IMR-90 (cell line): Measurements from ENCODE around the gene FAM184A. TPM values are rescaled to one million over a fixed set of nuclear protein-coding genes. Genes with fewer than 3 reads are reported as not detected.

Experiments used
- ATAC-seq: fragments of 200-7000 bp; cut with Tn5 transposase; 2 replicates; pipeline ENCODE4 v1.9.1; 2020; ENCODE audit warnings: low read depth, mild to moderate bottlenecking, moderate library complexity
- BruUV-seq: library from RNA; stranded (reverse); fragments of 400-500 nt; replicated peaks from 2 replicates; lab custom pipeline; 2021; lab: Mats Ljungman, UMichigan
- CTCF ChIA-PET: fragments of 300-600 bp; formaldehyde crosslinking; extraction: SDS; loops from one replicate; lab custom pipeline; 2021; ENCODE audit warnings: antibody characterized with exemption; lab: Yijun Ruan, JAX
- POLR2A ChIA-PET: fragments of 300-600 bp; sonication (Branson Sonifier 250); formaldehyde crosslinking; loops from one replicate; lab custom pipeline; 2022; ENCODE audit warnings: antibody characterized with exemption; ENCODE audit not compliant: unreplicated experiment; lab: Charles Lee
- DNase-seq: peaks from one replicate; pipeline ENCODE4 v3.0.0; 2013
- H2AFZ ChIP-seq: replicated peaks from 2 replicates; pipeline ENCODE3; 2013; ENCODE audit warnings: low read length, mild to moderate bottlenecking; ENCODE audit not compliant: poor library complexity
- H2AK5ac ChIP-seq: 2 replicates; pipeline ENCODE4 v1.6.1; 2013; ENCODE audit warnings: low read depth, low read length, inconsistent platforms
- H2AK9ac ChIP-seq: replicated peaks from 2 replicates; pipeline ENCODE3; 2013; ENCODE audit warnings: mild to moderate bottlenecking, low read depth, low read length, moderate library complexity; ENCODE audit not compliant: poor library complexity
- H2BK120ac ChIP-seq: 2 replicates; pipeline ENCODE4 v1.6.1; 2013; ENCODE audit warnings: low read depth, low read length, inconsistent platforms
- H2BK15ac ChIP-seq: 3 replicates; pipeline ENCODE4 v1.6.1; 2013; ENCODE audit warnings: low read depth, low read length, inconsistent platforms
- H2BK20ac ChIP-seq: 2 replicates; pipeline ENCODE4 v1.6.1; 2013; ENCODE audit warnings: low read depth, mild to moderate bottlenecking, inconsistent platforms, low read length, moderate library complexity
- H2BK5ac ChIP-seq: 2 replicates; pipeline ENCODE4 v1.6.1; 2013; ENCODE audit warnings: mild to moderate bottlenecking, low read depth, low read length, inconsistent platforms; ENCODE audit not compliant: poor library complexity, severe bottlenecking
- H3K14ac ChIP-seq: replicated peaks from 2 replicates; pipeline ENCODE4 v1.6.1; 2013; ENCODE audit warnings: low read depth, low read length, inconsistent platforms
- H3K18ac ChIP-seq: 2 replicates; pipeline ENCODE4 v1.6.1; 2013; ENCODE audit warnings: low read depth, low read length, control low read depth
- H3K23ac ChIP-seq: 2 replicates; pipeline ENCODE4 v1.6.1; 2013; ENCODE audit warnings: low read depth, low read length, inconsistent platforms
- H3K27ac ChIP-seq: 2 replicates; pipeline ENCODE4 v1.5.1; 2013; ENCODE audit warnings: mild to moderate bottlenecking, control low read depth, low read length; ENCODE audit not compliant: insufficient read depth
- H3K27me3 ChIP-seq: 2 replicates; pipeline ENCODE4 v1.6.1; 2013; ENCODE audit warnings: low read length; ENCODE audit not compliant: control insufficient read depth, insufficient read depth
- H3K36me3 ChIP-seq: 2 replicates; pipeline ENCODE4 v1.6.1; 2013; ENCODE audit warnings: low read length, mixed read lengths; ENCODE audit not compliant: control insufficient read depth, insufficient read depth
- H3K4ac ChIP-seq: 2 replicates; pipeline ENCODE4 v1.6.1; 2013; ENCODE audit warnings: low read depth, low read length, inconsistent platforms
- H3K4me1 ChIP-seq: 2 replicates; pipeline ENCODE4 v1.6.1; 2013; ENCODE audit warnings: low read length, mixed read lengths; ENCODE audit not compliant: control insufficient read depth, insufficient read depth
- H3K4me2 ChIP-seq: 2 replicates; pipeline ENCODE4 v1.6.1; 2013; ENCODE audit warnings: low read depth, mild to moderate bottlenecking, control low read depth, low read length, moderate library complexity
- H3K4me3 ChIP-seq: 2 replicates; pipeline ENCODE4 v1.5.1; 2013; ENCODE audit warnings: low read depth, mild to moderate bottlenecking, control low read depth, low read length, moderate library complexity; ENCODE audit not compliant: insufficient read depth
- H3K56ac ChIP-seq: 2 replicates; pipeline ENCODE4 v1.6.1; 2013; ENCODE audit warnings: low read length, inconsistent platforms; ENCODE audit not compliant: insufficient read depth; ENCODE audit errors: extremely low read depth
- H3K79me1 ChIP-seq, 2 experiments: 2 replicates each; pipeline ENCODE4 v1.6.1; 2013; ENCODE audit warnings: low read length in 2 of 2, inconsistent platforms in 1 of 2, low read depth in 1 of 2
- H3K9ac ChIP-seq: 2 replicates; pipeline ENCODE4 v1.6.1; 2013; ENCODE audit warnings: low read depth, low read length, control low read depth
- H3K9me1 ChIP-seq: 2 replicates; pipeline ENCODE4 v1.6.1; 2013; ENCODE audit warnings: low read length, inconsistent platforms; ENCODE audit not compliant: insufficient read depth
- H3K9me3 ChIP-seq: 2 replicates; pipeline ENCODE4 v1.6.1; 2013; ENCODE audit warnings: low read length; ENCODE audit not compliant: control insufficient read depth, insufficient read depth
- H4K20me1 ChIP-seq: 2 replicates; pipeline ENCODE4 v1.6.1; 2013; ENCODE audit warnings: low read length, inconsistent platforms; ENCODE audit not compliant: insufficient read depth
- H4K5ac ChIP-seq: 2 replicates; pipeline ENCODE4 v1.6.1; 2013; ENCODE audit warnings: mild to moderate bottlenecking, low read depth, low read length, control low read depth
- H4K8ac ChIP-seq, 2 experiments: 2 replicates each; pipeline ENCODE4 v1.6.1; 2013; ENCODE audit warnings: low read depth in 2 of 2, low read length in 2 of 2, control low read depth in 1 of 2, inconsistent platforms in 1 of 2
- H4K91ac ChIP-seq: 2 replicates; pipeline ENCODE4 v1.6.1; 2013; ENCODE audit warnings: low read depth, low read length, inconsistent platforms; ENCODE audit not compliant: insufficient read depth
- CEBPB ChIP-seq: IDR thresholded peaks from 2 replicates; pipeline ENCODE4 v1.6.1; 2012; ENCODE audit warnings: low read depth, low read length, improper control_type of control experiment
- CHD1 ChIP-seq: IDR thresholded peaks from 2 replicates; pipeline ENCODE4 v1.6.1; 2012; ENCODE audit warnings: low read depth, low read length, improper control_type of control experiment
- FOS ChIP-seq: fragments of 150-350 bp; IDR thresholded peaks from 2 replicates; pipeline ENCODE4 v1.6.1; 2016; ENCODE audit warnings: low read depth, low read length
- NFE2L2 ChIP-seq: fragments of 150-350 bp; IDR thresholded peaks from 2 replicates; pipeline ENCODE4 v1.6.1; 2016; ENCODE audit warnings: low read depth, mild to moderate bottlenecking, low read length
- RAD21 ChIP-seq: IDR thresholded peaks from 2 replicates; pipeline ENCODE4 v1.6.1; 2012; ENCODE audit warnings: low read length, improper control_type of control experiment
- RFX5 ChIP-seq: IDR thresholded peaks from 2 replicates; pipeline ENCODE4 v1.8.0; 2012; ENCODE audit warnings: low read depth, mild to moderate bottlenecking, low read length, moderate library complexity
- SMC3 ChIP-seq: fragments of 150-350 bp; IDR thresholded peaks from 2 replicates; pipeline ENCODE4 v1.6.1; 2016; ENCODE audit warnings: low read depth, mild to moderate bottlenecking, antibody characterized with exemption, low read length, moderate library complexity
- WGBS, 2 experiments: methylation state at CpG; one replicate each; pipeline versions ENCODE4 v1.1.5 to v1.1.7; 2013; ENCODE audit warnings: missing lambda C conversion rate in 2 of 2; ENCODE audit not compliant: insufficient read length in 1 of 2; ENCODE audit errors: extremely low coverage in 2 of 2; 5-methylcytosine and 5-hydroxymethylcytosine counted together
- dilution Hi-C: fragments of 300-500 bp; cut with HindIII; formaldehyde crosslinking; loops from one replicate; pipeline ENCODE4 v1.14.3; 2018; ENCODE audit warnings: low sequenced_read_pairs; ENCODE audit not compliant: unreplicated experiment
- in situ Hi-C: fragments of 300-500 bp; cut with MboI; formaldehyde crosslinking; loops from 3 replicates; pipeline ENCODE4 v1.14.3; 2019; ENCODE audit warnings: low sequenced_read_pairs, inconsistent platforms, mixed read lengths
- intact Hi-C: fragments of 100-400 bp; cut with micrococcal nuclease; formaldehyde crosslinking; loops from 2 replicates; pipeline ENCODE4 v1.10.0; 2022
- polyA plus RNA-seq, 3 experiments: library from polyadenylated mRNA; depleted of rRNA; stranded (reverse); fragments of >200 nt; gene quantifications; 2 replicates each; pipeline ENCODE4 v1.2.3, GENCODE V29; 2012; ENCODE audit warnings: low replicate concordance in 1 of 3
- total RNA-seq: library from RNA; depleted of rRNA; stranded (reverse); fragments of >200 nt; gene quantifications from 2 replicates; pipeline ENCODE4 v1.2.3, GENCODE V29; 2012

The FAM184A gene
- total and polyA plus RNA-seq, 2 of the 4 experiments (the other 2 are of a cell fraction), result 0.03 TPM; not detected in 1

GRCh38 chr6:118984342-118984741 lies 94.1 kb downstream of the FAM184A start:
- H3K79me1 ChIP-seq, result no peaks in the 10 kb centered on the region
- no peak overlapping the region for H2AK5ac ChIP-seq
- no peaks in the 10 kb centered on the region for H3K27me3 ChIP-seq
- no peak overlapping the region for H4K5ac ChIP-seq
- no peak overlapping the region for H3K23ac ChIP-seq
- H4K91ac ChIP-seq, result no peak overlapping the region
- no peak overlapping the region for H3K27ac ChIP-seq
- intact Hi-C loops (no loop called here), dilution Hi-C loops (no loop called here), in situ Hi-C loops (no loop called here)
- ATAC-seq, result no peak
- H4K8ac ChIP-seq, result no peak overlapping the region
- H3K4ac ChIP-seq, result no peak overlapping the region
- H2AFZ ChIP-seq, result no peak overlapping the region
- no CpG with 5 or more reads among the region's 2 CpGs for WGBS, 2 experiments
- no peak overlapping the region for H3K4me2 ChIP-seq
- no peak overlapping the region for H2BK5ac ChIP-seq
- POLR2A ChIA-PET, result no interaction called here
- H3K4me1 ChIP-seq, result no peaks in the 10 kb centered on the region
- H2BK20ac ChIP-seq, result no peak overlapping the region
- no peak overlapping the region for H3K9ac ChIP-seq
- TF ChIP-seq NFE2L2, result no peak
- no peak for TF ChIP-seq SMC3
- TF ChIP-seq FOS, result no peak
- TF ChIP-seq RAD21, result no peak
- TF ChIP-seq CEBPB, result no peak
- no peak for TF ChIP-seq RFX5
- no peak for TF ChIP-seq CHD1
- BruUV-seq, result no TSS peak
- H4K20me1 ChIP-seq, result no peaks in the 10 kb centered on the region
- no peak overlapping the region for H3K4me3 ChIP-seq
- no peaks in the 10 kb centered on the region for H3K36me3 ChIP-seq
- H2AK9ac ChIP-seq, result no peak overlapping the region
- no peak overlapping the region for H2BK15ac ChIP-seq
- DNase-seq, result no peak
- no peak overlapping the region for H3K18ac ChIP-seq
- H3K9me3 ChIP-seq, result no peaks in the 10 kb centered on the region
- no peaks in the 10 kb centered on the region for H3K9me1 ChIP-seq
- CTCF ChIA-PET, result no interaction called here
- no peak overlapping the region for H3K14ac ChIP-seq
- no peak overlapping the region for H3K56ac ChIP-seq
- H2BK120ac ChIP-seq, result no peak overlapping the region
